ENCODE results near the gene LURAP1L.

The LURAP1L gene

DNA sequence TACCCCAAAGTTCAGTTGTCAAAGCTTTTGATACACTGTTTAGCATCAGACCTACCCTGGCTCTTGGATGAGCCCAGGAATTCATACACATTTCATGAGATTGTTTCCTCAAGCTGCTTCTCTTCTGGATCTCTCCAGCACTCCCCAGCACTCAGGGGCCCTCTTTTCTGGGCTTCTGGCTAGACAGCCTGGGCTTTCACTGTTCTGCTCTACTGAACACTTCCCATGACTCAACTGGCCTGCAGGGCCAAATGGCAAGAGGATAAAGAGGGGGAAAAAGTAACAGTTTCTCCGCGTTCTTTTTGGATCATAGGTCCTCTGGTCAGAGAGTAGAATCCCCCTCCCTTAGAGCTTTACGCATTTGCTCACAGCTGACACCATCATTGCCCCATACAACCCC is 20.9 kb upstream of the LURAP1L start:
- H3K27me3 ChIP-seq (ENCODE audit: insufficient read depth, low read depth, severe bottlenecking): no peaks in the 10 kb centered on the region

DNA sequence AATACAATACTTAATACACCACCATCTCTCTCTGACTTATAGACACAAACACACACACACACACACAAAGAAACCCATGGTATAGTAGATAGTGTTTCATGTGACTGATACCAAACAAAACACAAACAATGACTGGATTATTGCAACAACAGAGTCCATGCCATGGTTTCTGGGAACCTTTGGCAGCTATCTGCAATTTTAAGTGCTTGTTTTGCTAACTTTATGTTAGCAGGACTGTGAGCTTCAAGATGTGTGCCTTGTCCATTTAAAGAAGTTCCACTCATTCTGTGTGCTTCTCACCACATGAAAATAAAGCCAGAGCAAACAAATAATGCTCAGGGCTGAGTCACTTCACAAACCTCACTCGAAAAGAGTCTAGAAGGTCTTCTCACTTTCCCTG is 15.1 kb upstream of the LURAP1L start:
- TF ChIP-seq, protein P1, sequence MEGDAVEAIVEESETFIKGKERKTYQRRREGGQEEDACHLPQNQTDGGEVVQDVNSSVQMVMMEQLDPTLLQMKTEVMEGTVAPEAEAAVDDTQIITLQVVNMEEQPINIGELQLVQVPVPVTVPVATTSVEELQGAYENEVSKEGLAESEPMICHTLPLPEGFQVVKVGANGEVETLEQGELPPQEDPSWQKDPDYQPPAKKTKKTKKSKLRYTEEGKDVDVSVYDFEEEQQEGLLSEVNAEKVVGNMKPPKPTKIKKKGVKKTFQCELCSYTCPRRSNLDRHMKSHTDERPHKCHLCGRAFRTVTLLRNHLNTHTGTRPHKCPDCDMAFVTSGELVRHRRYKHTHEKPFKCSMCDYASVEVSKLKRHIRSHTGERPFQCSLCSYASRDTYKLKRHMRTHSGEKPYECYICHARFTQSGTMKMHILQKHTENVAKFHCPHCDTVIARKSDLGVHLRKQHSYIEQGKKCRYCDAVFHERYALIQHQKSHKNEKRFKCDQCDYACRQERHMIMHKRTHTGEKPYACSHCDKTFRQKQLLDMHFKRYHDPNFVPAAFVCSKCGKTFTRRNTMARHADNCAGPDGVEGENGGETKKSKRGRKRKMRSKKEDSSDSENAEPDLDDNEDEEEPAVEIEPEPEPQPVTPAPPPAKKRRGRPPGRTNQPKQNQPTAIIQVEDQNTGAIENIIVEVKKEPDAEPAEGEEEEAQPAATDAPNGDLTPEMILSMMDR (IDR thresholded peaks at IDR 0.05; ENCODE audit: low read depth, low read length): no peak
- Histone ChIP-seq H3K36me3 (no peaks in the 10 kb centered on the region), H3K9me3 (ENCODE audit: severe bottlenecking) (no peaks in the 10 kb centered on the region), H3K27me3 (ENCODE audit: insufficient read depth, low read depth, severe bottlenecking) (no peaks in the 10 kb centered on the region), H3K27ac (no peak overlapping the region), H3K4me3 (ENCODE audit: low read depth, low read length) (no peak overlapping the region)
- no peak for DNase-seq

More for the DNA sequence above, 20.9 kb upstream of the LURAP1L start:
- DNase-seq: no peak
- Histone ChIP-seq H3K4me3 (ENCODE audit: low read depth, low read length) (no peak overlapping the region), H3K9me3 (ENCODE audit: severe bottlenecking) (no peaks in the 10 kb centered on the region), H3K36me3 (no peaks in the 10 kb centered on the region), H3K27ac (no peak overlapping the region)
- TF ChIP-seq, protein P1 (IDR thresholded peaks at IDR 0.05; ENCODE audit: low read depth, low read length): no peak

DNA sequence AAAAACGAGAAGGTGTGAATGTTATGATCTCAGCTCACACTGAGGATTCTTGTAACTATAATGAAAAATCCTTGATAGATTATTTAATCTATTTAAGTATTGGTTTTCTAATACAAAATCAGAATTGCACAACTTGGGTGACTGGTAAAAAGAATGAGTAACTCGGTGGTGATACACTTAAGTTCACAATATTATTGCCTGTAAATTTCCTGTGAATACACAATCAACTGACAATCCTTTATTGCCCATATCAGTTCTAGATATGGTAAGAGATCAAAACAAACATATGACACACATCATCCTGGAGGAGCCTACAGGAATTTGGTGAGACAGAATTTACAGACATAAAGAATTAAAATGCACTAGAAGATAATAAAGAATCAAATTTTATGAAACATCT is 14.1 kb upstream of the LURAP1L start:
- H3K9me3 ChIP-seq (ENCODE audit: severe bottlenecking): no peaks in the 10 kb centered on the region
- no peak overlapping the region for H3K4me3 ChIP-seq (ENCODE audit: low read depth, low read length)
- H3K36me3 ChIP-seq: no peaks in the 10 kb centered on the region
- TF ChIP-seq, protein P1 (IDR thresholded peaks at IDR 0.05; ENCODE audit: low read depth, low read length): no peak
- no peak overlapping the region for H3K27ac ChIP-seq
- DNase-seq: no peak
- no peaks in the 10 kb centered on the region for H3K27me3 ChIP-seq (ENCODE audit: insufficient read depth, low read depth, severe bottlenecking)

DNA sequence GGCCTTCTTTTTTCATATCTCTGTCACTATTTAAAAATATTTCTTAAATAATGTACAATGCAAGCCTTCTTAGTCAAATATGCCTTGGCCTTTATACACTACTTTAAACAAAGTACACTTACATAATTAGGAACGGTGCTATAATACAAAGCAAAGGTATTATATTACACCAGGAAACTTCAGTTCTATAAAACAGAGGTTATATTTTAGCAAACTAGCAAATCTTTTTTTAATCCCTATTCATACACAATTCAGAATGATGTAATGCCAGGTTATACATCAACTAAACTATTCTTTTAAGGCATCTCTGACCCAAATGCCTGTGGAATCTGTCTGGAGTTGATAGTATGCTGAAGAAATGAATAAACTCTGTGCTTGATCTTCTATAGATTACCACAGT is 10.7 kb upstream of the LURAP1L start:
- Histone ChIP-seq H3K4me3 (ENCODE audit: low read depth, low read length) (no peak overlapping the region), H3K27me3 (ENCODE audit: insufficient read depth, low read depth, severe bottlenecking) (no peaks in the 10 kb centered on the region), H3K9me3 (ENCODE audit: severe bottlenecking) (no peaks in the 10 kb centered on the region), H3K36me3 (no peaks in the 10 kb centered on the region), H3K27ac (no peak overlapping the region)
- TF ChIP-seq, protein P1 (IDR thresholded peaks at IDR 0.05; ENCODE audit: low read depth, low read length): no peak
- no peak for DNase-seq

DNA sequence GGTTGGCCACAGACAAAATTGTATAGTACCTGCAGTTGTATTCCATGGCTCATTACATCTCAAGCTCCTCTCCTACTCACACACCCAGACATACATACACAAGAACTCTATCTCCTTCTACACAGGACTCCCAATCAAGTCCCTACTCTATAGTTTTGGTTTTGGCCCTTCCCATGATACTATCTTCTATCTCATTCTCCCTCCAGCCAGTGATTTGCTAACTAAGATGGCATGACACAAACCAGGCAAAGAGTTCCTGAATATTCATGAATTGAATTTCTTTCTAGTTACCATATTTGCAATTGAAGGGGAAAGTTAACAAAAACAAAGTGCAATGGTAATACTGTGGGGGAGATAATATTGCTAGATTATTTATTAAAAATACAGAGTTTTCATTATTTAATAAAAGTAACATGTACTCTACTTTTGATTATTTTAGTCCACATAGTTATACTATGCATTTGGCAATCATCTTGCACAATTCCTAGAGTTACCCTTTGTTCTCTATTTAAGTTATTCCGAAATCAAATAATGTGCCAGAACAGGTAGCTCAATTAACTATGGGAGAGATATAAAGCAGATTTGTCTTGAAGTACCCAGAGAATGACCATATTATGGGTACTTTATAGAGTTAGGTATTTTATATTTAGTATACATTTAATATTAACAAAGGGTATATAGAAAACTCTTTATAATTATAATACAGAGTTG is 9.6 kb upstream of the LURAP1L start:
- DNase-seq: no peak
- H3K4me3 ChIP-seq (ENCODE audit: low read depth, low read length): no peak overlapping the region
- H3K27me3 ChIP-seq (ENCODE audit: insufficient read depth, low read depth, severe bottlenecking): no peaks in the 10 kb centered on the region
- H3K36me3 ChIP-seq: no peaks in the 10 kb centered on the region
- TF ChIP-seq, protein P1 (IDR thresholded peaks at IDR 0.05; ENCODE audit: low read depth, low read length): no peak
- no peaks in the 10 kb centered on the region for H3K9me3 ChIP-seq (ENCODE audit: severe bottlenecking)
- H3K27ac ChIP-seq: no peak overlapping the region

DNA sequence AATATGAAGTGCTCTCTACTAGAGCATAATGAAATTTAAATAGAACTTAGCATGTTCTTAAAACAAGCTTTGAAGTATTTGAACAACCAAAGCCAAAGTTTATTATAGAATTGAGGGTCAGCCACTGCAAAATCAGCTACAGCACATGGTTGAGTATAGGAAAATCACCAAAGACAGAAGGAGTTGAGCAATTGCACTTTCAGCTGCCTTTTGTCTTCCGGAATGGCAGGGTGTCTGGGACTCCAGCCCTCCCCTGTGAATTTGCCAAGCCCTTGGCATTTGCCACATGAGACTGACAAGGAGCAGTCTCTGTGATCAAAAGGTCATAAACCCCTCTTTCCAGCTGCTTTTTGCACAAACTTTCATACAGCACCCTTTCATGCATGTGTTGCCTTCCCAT is 8.5 kb upstream of the LURAP1L start:
- Histone ChIP-seq H3K4me3 (ENCODE audit: low read depth, low read length) (no peak overlapping the region), H3K27ac (no peak overlapping the region), H3K27me3 (ENCODE audit: insufficient read depth, low read depth, severe bottlenecking) (no peaks in the 10 kb centered on the region), H3K36me3 (no peaks in the 10 kb centered on the region), H3K9me3 (ENCODE audit: severe bottlenecking) (no peaks in the 10 kb centered on the region)
- DNase-seq: no peak
- TF ChIP-seq, protein P1 (IDR thresholded peaks at IDR 0.05; ENCODE audit: low read depth, low read length): no peak
